Measurements from ENCODE around the gene FAM81A. TPM values are rescaled to one million over a fixed set of nuclear protein-coding genes. Genes with fewer than 3 reads are reported as not detected.
A peak's percentile ranks its signal among the peaks of the same experiment; 100 is the strongest.

Gene FAM81A
- total RNA-seq, 2 donors from 2014 or later = under 0.01 to 0.78 TPM

DNA sequence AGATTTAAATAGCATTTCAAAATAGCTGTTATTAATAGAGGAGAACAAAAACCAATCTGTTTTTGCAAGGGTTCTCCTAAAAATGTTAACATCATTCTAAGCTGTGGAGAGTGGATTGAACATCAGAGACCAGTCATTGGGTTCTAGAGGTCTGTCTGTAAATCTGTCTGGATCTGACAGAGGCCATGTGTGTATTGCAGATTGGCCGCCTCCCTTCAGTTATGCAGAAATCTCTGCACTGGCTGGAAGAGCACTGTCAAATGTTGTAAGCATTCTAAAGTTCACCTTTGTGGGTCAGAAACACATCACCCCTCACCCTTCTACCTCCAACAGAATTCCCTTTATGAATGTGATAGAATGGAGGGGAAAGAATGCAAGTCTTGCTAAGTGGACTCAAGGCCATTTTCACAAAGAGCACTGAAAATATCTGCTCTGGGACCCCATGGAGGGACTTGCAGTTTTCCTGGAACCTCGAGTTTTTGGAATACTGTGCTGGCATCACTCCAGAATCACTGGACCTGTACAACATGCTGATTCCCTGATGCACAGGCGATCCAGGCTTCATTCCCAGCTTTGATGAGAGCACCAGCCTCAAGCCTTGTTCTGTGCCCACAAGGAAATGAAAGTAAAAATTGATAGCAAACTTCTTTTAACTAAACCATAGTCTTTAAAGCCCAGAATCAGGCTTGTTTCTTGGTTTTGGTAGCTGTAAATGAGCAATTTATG, 8.4 kb downstream of the FAM81A start:
- Histone ChIP-seq H3K4me3 (no peak overlapping the region), H3K36me3 (replicated peaks in 1 of 2; ENCODE audit: insufficient read depth in 1 of 2, low read depth in 2 of 2) (no peaks in the 10 kb centered on the region), H3K27ac (peak overlapping the region in 1 of 4 donors; percentile 12), H3K9me3 (no peaks in the 10 kb centered on the region), H3K4me1 (no peaks in the 10 kb centered on the region), H3K27me3 (no peaks in the 10 kb centered on the region)
- 50 to 58% methylated on average over 3 of the region's 3 CpGs for WGBS, 2 donors
- TF ChIP-seq POLR2A (IDR thresholded peaks at IDR 0.05) = no peak
- intact Hi-C loops (cut with DNase I) = no loop called here
- ATAC-seq = no peak
- DNase-seq = no peak

DNA sequence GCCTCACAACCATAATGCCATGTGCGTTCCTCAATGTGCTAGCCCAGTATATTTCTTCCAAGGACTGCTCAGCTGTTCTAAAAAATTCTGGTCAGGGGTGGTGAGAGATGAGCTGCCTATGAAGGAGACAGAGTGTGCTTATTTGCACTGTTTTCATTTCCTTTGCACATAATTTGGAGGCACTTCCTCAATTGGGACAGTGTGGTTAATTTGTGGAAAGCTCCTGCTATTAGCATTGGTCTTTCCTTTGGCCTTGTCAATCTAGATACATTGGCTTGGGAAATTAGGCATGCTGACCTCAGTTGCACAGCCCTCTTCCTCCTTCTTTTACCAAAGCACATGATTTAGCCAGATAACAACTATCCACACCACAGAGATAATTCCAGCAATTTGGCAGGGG, 9.4 kb downstream of the FAM81A start:
- 75 to 85% methylated on average over 1 of the region's 1 CpG for WGBS, 2 donors
- no peak for DNase-seq
- Histone ChIP-seq H3K27ac (no peak overlapping the region), H3K4me3 (no peak overlapping the region), H3K36me3 (replicated peaks in 1 of 2; ENCODE audit: insufficient read depth in 1 of 2, low read depth in 2 of 2) (no peaks in the 10 kb centered on the region), H3K27me3 (no peaks in the 10 kb centered on the region), H3K9me3 (no peaks in the 10 kb centered on the region), H3K4me1 (no peaks in the 10 kb centered on the region)
- intact Hi-C loops (cut with DNase I) = no loop called here
- ATAC-seq = no peak
- TF ChIP-seq POLR2A (IDR thresholded peaks at IDR 0.05) = no peak
- TF ChIP-seq, protein P1, sequence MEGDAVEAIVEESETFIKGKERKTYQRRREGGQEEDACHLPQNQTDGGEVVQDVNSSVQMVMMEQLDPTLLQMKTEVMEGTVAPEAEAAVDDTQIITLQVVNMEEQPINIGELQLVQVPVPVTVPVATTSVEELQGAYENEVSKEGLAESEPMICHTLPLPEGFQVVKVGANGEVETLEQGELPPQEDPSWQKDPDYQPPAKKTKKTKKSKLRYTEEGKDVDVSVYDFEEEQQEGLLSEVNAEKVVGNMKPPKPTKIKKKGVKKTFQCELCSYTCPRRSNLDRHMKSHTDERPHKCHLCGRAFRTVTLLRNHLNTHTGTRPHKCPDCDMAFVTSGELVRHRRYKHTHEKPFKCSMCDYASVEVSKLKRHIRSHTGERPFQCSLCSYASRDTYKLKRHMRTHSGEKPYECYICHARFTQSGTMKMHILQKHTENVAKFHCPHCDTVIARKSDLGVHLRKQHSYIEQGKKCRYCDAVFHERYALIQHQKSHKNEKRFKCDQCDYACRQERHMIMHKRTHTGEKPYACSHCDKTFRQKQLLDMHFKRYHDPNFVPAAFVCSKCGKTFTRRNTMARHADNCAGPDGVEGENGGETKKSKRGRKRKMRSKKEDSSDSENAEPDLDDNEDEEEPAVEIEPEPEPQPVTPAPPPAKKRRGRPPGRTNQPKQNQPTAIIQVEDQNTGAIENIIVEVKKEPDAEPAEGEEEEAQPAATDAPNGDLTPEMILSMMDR (IDR thresholded peaks at IDR 0.05) = no peak

DNA sequence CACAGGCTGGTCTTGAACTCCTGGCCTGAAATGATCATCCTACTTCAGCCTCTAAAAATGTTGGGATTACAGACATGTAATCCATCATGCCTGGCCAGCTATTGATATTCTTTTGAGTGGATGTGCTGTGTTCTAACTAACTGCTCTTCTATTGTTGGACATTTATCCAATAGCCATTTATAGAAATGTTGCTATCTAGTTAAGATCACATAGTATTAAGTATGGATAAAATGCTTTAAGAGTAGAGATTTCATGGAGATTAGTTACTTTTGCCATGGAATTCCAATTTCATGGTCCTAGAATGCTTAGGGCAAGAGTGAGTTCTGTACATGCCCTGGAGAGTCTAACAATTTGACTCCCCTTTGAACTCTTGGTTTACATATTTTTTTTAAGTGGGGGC, 10.9 kb downstream of the FAM81A start:
- no peak for ATAC-seq
- intact Hi-C loops (cut with DNase I) = no loop called here

DNA sequence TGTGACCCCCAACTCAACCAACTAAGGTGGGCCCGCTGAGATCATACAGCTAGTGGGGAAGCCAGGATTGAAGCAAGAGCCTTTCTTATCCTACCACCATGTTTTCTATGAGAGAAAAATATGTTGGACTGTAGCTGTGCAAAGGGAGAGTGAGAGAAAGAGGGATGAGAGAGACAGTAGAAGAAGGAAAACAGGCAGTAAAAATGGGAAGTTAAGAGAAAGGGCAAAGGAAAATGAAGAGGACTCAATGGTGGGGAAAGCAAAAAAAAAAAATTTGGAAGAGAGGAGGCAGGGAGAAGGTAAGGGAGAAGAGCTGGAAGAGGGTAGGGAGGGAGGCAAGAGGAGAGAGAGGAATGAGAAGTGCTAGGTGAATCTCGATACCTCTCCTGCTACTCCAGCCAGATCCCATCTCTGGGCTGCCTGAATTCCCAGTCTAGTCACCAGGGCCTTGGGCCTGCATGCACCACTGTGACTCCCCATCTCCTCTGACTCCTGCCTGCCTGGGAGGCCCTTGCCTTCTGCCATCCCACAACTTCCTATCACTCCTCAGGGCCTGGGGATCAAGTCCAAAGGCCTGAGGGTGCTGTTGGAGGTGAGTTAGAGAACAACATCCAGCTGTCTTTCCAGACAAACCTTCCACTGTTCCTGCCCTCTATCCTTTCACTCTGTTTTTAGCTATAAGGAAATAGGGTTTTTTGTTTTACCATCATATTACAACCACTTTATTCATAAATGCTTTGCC, 15.7 kb downstream of the FAM81A start:
- H3K27me3 ChIP-seq = no peaks in the 10 kb centered on the region
- H3K27ac ChIP-seq = no peak overlapping the region
- WGBS, 2 donors = 85% methylated on average over 2 of the region's 2 CpGs
- no peak for ATAC-seq
- H3K4me3 ChIP-seq = no peak overlapping the region
- no peak for DNase-seq
- peaks cover 3% of the 10 kb centered on the region for H3K4me1 ChIP-seq
- TF ChIP-seq, protein P1 (IDR thresholded peaks at IDR 0.05) = no peak
- no peak for TF ChIP-seq POLR2A (IDR thresholded peaks at IDR 0.05)
- no peaks in the 10 kb centered on the region for H3K9me3 ChIP-seq
- intact Hi-C loops (cut with DNase I) = no loop called here
- no peaks in the 10 kb centered on the region for H3K36me3 ChIP-seq (replicated peaks in 1 of 2; ENCODE audit: insufficient read depth in 1 of 2, low read depth in 2 of 2)

More for the DNA sequence above, 10.9 kb downstream of the FAM81A start:
- H3K27me3 ChIP-seq = no peaks in the 10 kb centered on the region
- DNase-seq = no peak
- TF ChIP-seq, protein P1 (IDR thresholded peaks at IDR 0.05) = no peak
- no peak for TF ChIP-seq POLR2A (IDR thresholded peaks at IDR 0.05)
- H3K36me3 ChIP-seq (replicated peaks in 1 of 2; ENCODE audit: insufficient read depth in 1 of 2, low read depth in 2 of 2) = no peaks in the 10 kb centered on the region
- no peaks in the 10 kb centered on the region for H3K9me3 ChIP-seq
- no peak overlapping the region for H3K27ac ChIP-seq
- no peak overlapping the region for H3K4me3 ChIP-seq
- no peaks in the 10 kb centered on the region for H3K4me1 ChIP-seq

GRCh38 chr15:59456114-59456513, 18.1 kb downstream of the FAM81A start:
- H3K27me3 ChIP-seq = no peaks in the 10 kb centered on the region
- no peaks in the 10 kb centered on the region for H3K36me3 ChIP-seq (replicated peaks in 1 of 2; ENCODE audit: insufficient read depth in 1 of 2, low read depth in 2 of 2)
- no peak overlapping the region for H3K4me3 ChIP-seq
- DNase-seq (peak; percentile 46 to 77 (median 73)), ATAC-seq (peak; percentile 89)
- 19% methylated on average over 8 of the region's 8 CpGs for WGBS, 2 donors
- TF ChIP-seq POLR2A (IDR thresholded peaks at IDR 0.05) = no peak
- TF ChIP-seq, protein P1 (IDR thresholded peaks at IDR 0.05) = no peak
- H3K9me3 ChIP-seq = no peaks in the 10 kb centered on the region
- intact Hi-C loops (cut with DNase I) = no loop called here
- H3K4me1 ChIP-seq = peaks cover 3% of the 10 kb centered on the region
- H3K27ac ChIP-seq = peak overlapping the region in 1 of 4 donors; percentile 1
